PC-3 (cell line): ENCODE data around the gene NBDY. TPM values are rescaled to one million over a fixed set of nuclear protein-coding genes. Genes with fewer than 3 reads are reported as not detected.

Experiments used
- ATAC-seq: fragments of 200-7000 bp; cut with Tn5 transposase; 2 replicates; pipeline ENCODE4 v1.9.1; 2020; ENCODE audit warnings: mild to moderate bottlenecking, moderate library complexity
- BruUV-seq: library from RNA; stranded (reverse); fragments of 400-500 nt; replicated peaks from 2 replicates; lab custom pipeline; 2021; lab: Mats Ljungman, UMichigan
- CTCF ChIA-PET: fragments of 300-600 bp; sonication (Branson Sonifier 250); formaldehyde crosslinking; loops from one replicate; lab custom pipeline; 2022; ENCODE audit warnings: antibody characterized with exemption; lab: Charles Lee
- POLR2A ChIA-PET: fragments of 300-600 bp; sonication (Branson Sonifier 250); formaldehyde crosslinking; loops from one replicate; lab custom pipeline; 2022; ENCODE audit warnings: antibody characterized with exemption; ENCODE audit not compliant: unreplicated experiment; lab: Charles Lee
- DNase-seq: peaks from one replicate; pipeline ENCODE4 v3.0.0-alpha.2; 2015
- H2AFZ ChIP-seq: fragments of 300-600 bp; sonication (generic); 2 replicates; pipeline ENCODE4 v1.6.0; 2016; ENCODE audit warnings: antibody characterized with exemption, low read length
- H3F3A ChIP-seq: fragments of 300-600 bp; sonication (generic); one replicate; pipeline ENCODE4 v1.6.0; 2017; ENCODE audit warnings: antibody characterized with exemption, low read length, control low read depth, mild to moderate bottlenecking; ENCODE audit not compliant: unreplicated experiment
- H3K27ac ChIP-seq: fragments of 300-600 bp; sonication (generic); 2 replicates; pipeline ENCODE4 v1.5.1; 2016; ENCODE audit warnings: mild to moderate bottlenecking, low read length
- H3K27me3 ChIP-seq: fragments of 300-600 bp; sonication (generic); 2 replicates; pipeline ENCODE4 v1.6.1; 2016; ENCODE audit warnings: low read length, mixed read lengths
- H3K36me3 ChIP-seq: fragments of 300-600 bp; sonication (generic); 2 replicates; pipeline ENCODE4 v1.6.1; 2016; ENCODE audit warnings: low read depth, mixed run types, low read length, mixed read lengths
- H3K4me1 ChIP-seq: fragments of 300-600 bp; sonication (generic); 2 replicates; pipeline ENCODE4 v1.5.1; 2016; ENCODE audit warnings: low read length; ENCODE audit not compliant: insufficient read depth
- H3K4me2 ChIP-seq: fragments of 300-600 bp; sonication (generic); 2 replicates; pipeline ENCODE4 v1.6.0; 2016; ENCODE audit warnings: low read length
- H3K4me3 ChIP-seq: fragments of 300-600 bp; sonication (generic); 2 replicates; pipeline ENCODE4 v1.5.1; 2016; ENCODE audit warnings: mild to moderate bottlenecking, low read length, mixed read lengths
- H3K79me2 ChIP-seq: fragments of 300-600 bp; sonication (generic); 2 replicates; pipeline ENCODE4 v1.6.1; 2017; ENCODE audit warnings: low read length, mixed read lengths
- H3K9ac ChIP-seq: fragments of 300-600 bp; sonication (generic); 2 replicates; pipeline ENCODE4 v1.6.0; 2016; ENCODE audit warnings: mild to moderate bottlenecking, low read length
- H3K9me2 ChIP-seq: fragments of 300-600 bp; sonication (generic); replicated peaks from 2 replicates; pipeline ENCODE4 v1.6.1; 2016; ENCODE audit warnings: mixed run types, low read length, mixed read lengths
- H3K9me3 ChIP-seq: fragments of 300-600 bp; sonication (generic); 2 replicates; pipeline ENCODE4 v1.6.1; 2016; ENCODE audit warnings: low read length, mixed read lengths
- H4K20me1 ChIP-seq: fragments of 300-600 bp; sonication (generic); 2 replicates; pipeline ENCODE4 v1.6.1; 2016; ENCODE audit warnings: low read length, mixed read lengths
- CTCF ChIP-seq: fragments of 300-600 bp; sonication (generic); conservative IDR thresholded peaks from 2 replicates; pipeline ENCODE4 v1.5.1; 2017; ENCODE audit warnings: antibody characterized with exemption, low read depth, mild to moderate bottlenecking, low read length
- EZH2 ChIP-seq: fragments of 300-600 bp; sonication (generic); IDR thresholded peaks from one replicate; pipeline ENCODE4 v1.6.1; 2017; ENCODE audit warnings: antibody characterized with exemption, mild to moderate bottlenecking, low read length; ENCODE audit not compliant: unreplicated experiment
- EZH2phosphoT487 ChIP-seq: fragments of 300-600 bp; sonication (generic); IDR thresholded peaks from 2 replicates; pipeline ENCODE4 v1.6.1; 2018; ENCODE audit warnings: mild to moderate bottlenecking, antibody characterized with exemption, low read length, borderline replicate concordance
- intact Hi-C: fragments of 100-400 bp; cut with micrococcal nuclease; formaldehyde crosslinking; loops from 2 replicates; pipeline ENCODE4 v1.9.0; 2023
- total RNA-seq: library from RNA; depleted of rRNA; stranded (reverse); fragments of >200 nt; gene quantifications from 2 replicates; pipeline ENCODE4 v1.2.3, GENCODE V29; 2014

NBDY gene
- total RNA-seq, 1 experiment from 2014 or later, result 13.6 TPM

- Histone ChIP-seq H3K27me3 (no peaks in the 10 kb centered on the region), H3F3A (no peaks in the 10 kb centered on the region), H3K4me2 (no peak overlapping the region), H3K9ac (no peak overlapping the region), H4K20me1 (0 out of 2 replicates have a peak, but pooled peaks cover 4% of the 10 kb centered on the region), H3K4me1 (peaks cover 5% of the 10 kb centered on the region; the same call in 1 of the 2 replicates), H3K36me3 (peaks cover 9% of the 10 kb centered on the region), H2AFZ (no peak overlapping the region), H3K27ac (no peak overlapping the region), H3K9me3 (no peaks in the 10 kb centered on the region), H3K79me2 (peaks cover 46% of the 10 kb centered on the region), H3K9me2 (no peaks in the 10 kb centered on the region), H3K4me3 (no peak overlapping the region)
- no TSS peak for BruUV-seq
- CTCF ChIA-PET, result no interaction called here
- TF ChIP-seq EZH2 (no peak), CTCF (peak; percentile 70), EZH2phosphoT487 (no peak)
- intact Hi-C loops, result no loop called here
- ATAC-seq, result peak; percentile 35; the same call in 1 of the 2 replicates
- POLR2A ChIA-PET, result no interaction called here
- peak; percentile 78 for DNase-seq
Measured at GRCh38 chrX:56733459-56734046, 4.5 kb downstream of the NBDY start.

GRCh38 chrX:56736219-56736618, 7.2 kb downstream of the NBDY start:
- H3K27me3 ChIP-seq, result no peaks in the 10 kb centered on the region
- intact Hi-C loops, result no loop called here

More at GRCh38 chrX:56736219-56736618, 7.2 kb downstream of the NBDY start:
- DNase-seq (no peak), ATAC-seq (no peak)
- H4K20me1 ChIP-seq, result no peaks in the 10 kb centered on the region
- no peak overlapping the region for H3K4me3 ChIP-seq
- H3K4me2 ChIP-seq, result no peak overlapping the region
- no peaks in the 10 kb centered on the region for H3K4me1 ChIP-seq
- TF ChIP-seq EZH2 (no peak), CTCF (no peak), EZH2phosphoT487 (no peak)
- H3K9me3 ChIP-seq, result no peaks in the 10 kb centered on the region
- H3K9ac ChIP-seq, result no peak overlapping the region
- H3K9me2 ChIP-seq, result no peaks in the 10 kb centered on the region
- ChIA-PET POLR2A (no interaction called here), CTCF (no interaction called here)
- H3K79me2 ChIP-seq, result peaks cover 35% of the 10 kb centered on the region
- peaks cover 12% of the 10 kb centered on the region for H3K36me3 ChIP-seq
- no TSS peak for BruUV-seq
- no peaks in the 10 kb centered on the region for H3F3A ChIP-seq
- H2AFZ ChIP-seq, result no peak overlapping the region
- no peak overlapping the region for H3K27ac ChIP-seq
